HG03039 (cell line): ENCODE results near the gene PAPLN.
"Not testable (repeated sequence)": the region's sequence is repeated elsewhere in the genome, so short reads cannot be mapped to it uniquely, and the experiment has no call there.

Experiments
- ATAC-seq: cut with Tn5 transposase; IDR thresholded peaks from one replicate; pipeline ENCODE4 v1.9.1; 2021; ENCODE audit warnings: mild to moderate bottlenecking, moderate library complexity; ENCODE audit not compliant: unreplicated experiment

The PAPLN gene, protein sequence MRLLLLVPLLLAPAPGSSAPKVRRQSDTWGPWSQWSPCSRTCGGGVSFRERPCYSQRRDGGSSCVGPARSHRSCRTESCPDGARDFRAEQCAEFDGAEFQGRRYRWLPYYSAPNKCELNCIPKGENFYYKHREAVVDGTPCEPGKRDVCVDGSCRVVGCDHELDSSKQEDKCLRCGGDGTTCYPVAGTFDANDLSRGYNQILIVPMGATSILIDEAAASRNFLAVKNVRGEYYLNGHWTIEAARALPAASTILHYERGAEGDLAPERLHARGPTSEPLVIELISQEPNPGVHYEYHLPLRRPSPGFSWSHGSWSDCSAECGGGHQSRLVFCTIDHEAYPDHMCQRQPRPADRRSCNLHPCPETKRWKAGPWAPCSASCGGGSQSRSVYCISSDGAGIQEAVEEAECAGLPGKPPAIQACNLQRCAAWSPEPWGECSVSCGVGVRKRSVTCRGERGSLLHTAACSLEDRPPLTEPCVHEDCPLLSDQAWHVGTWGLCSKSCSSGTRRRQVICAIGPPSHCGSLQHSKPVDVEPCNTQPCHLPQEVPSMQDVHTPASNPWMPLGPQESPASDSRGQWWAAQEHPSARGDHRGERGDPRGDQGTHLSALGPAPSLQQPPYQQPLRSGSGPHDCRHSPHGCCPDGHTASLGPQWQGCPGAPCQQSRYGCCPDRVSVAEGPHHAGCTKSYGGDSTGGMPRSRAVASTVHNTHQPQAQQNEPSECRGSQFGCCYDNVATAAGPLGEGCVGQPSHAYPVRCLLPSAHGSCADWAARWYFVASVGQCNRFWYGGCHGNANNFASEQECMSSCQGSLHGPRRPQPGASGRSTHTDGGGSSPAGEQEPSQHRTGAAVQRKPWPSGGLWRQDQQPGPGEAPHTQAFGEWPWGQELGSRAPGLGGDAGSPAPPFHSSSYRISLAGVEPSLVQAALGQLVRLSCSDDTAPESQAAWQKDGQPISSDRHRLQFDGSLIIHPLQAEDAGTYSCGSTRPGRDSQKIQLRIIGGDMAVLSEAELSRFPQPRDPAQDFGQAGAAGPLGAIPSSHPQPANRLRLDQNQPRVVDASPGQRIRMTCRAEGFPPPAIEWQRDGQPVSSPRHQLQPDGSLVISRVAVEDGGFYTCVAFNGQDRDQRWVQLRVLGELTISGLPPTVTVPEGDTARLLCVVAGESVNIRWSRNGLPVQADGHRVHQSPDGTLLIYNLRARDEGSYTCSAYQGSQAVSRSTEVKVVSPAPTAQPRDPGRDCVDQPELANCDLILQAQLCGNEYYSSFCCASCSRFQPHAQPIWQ

DNA sequence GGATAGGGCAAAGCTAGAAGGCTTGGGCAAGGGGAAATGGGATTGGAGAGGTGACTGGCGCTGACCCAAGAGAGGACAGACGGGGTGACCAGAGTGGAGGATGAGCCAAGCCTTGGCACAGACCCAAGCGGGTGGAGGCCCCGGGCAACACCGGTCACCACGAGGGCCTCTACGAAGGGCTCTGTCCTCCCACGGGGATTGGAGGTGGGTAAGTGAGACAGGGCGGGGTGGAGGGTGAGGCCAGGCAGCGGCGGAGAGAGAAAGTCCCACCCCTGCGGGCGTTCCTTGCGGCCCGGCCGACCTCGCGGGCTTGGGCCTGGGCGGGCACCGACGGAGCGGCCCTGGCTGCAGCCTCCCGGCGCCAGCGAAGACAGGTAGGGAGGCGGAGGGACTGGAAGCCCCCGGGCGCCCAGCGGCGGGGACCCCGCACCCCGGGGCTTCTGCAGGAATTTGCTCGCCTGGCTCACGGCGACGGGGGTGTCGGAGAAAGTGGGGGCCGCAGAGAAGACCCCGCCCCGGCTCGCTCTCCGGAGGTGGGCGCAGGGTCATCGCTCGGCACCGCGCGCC lies at the start of gene PAPLN:
Gene PAPLN, plus strand, starts transcription at position 288 of the 567 bp plus-strand sequence. CDS start 2,273 bp downstream, outside the sequence.
- no peak for ATAC-seq

DNA sequence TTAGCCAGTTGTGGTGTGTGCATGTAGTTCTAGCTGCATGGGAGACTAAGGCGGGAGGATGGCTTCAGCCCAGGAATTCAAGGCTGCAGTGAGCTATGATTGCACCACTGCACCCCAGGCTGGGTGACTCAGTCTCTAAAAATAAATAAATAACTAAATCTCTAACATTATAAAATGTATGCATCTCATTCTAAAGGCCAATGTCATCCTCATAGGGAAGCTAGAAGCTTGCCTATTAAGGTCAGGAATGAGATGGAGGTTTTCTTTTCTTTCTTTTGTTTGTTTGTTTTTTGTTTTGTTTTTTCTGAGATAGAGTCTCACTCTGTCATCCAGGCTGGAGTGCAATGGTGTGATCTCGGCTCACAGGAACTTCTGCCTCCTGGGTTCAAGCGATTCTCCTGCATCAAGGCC lies 48.8 kb upstream of the PAPLN start:
- ATAC-seq, result no peak

GRCh38 chr14:73189651-73190050 lies 47.7 kb upstream of the PAPLN start:
- no peak for ATAC-seq

DNA sequence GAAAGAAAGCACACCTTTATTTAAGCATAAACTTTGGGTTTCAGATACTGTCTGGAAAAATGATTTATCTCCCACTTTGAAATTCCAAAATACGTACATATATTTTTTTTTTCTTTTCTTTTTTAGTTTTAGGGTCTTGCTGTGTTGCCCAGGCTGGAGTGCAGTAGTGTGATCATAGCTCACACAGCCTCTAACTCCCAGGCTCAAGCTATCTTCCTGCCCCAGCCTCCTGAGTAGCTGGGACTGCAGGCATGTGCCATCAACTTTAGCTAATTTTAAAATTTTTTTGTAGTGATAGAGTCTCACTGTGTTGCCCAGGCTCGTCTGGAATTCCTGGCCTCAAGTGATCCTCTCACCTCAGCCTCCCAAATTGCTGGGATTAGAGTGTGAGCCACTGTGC lies 45.9 kb upstream of the PAPLN start:
- ATAC-seq, result no peak

DNA sequence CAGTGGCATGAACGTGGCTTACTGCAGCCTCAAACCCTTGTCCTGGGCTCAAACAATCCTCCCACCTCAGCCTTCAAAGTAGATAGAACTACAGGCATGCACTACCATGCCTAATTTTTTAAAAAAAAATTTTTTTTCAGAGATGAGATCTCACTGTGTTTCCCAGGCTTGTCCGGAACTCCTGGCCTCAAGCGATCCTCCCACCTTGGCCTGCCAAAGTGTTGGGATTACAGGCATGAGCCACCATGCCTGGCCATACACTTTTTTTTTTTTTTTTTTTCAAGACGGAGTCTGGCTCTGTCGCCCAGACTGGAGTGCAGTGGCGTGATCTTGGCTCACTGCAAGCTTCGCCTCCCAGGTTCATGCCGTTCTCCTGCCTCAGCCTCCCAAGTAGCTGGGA lies 43.0 kb upstream of the PAPLN start:
- not testable (repeated sequence) for ATAC-seq

DNA sequence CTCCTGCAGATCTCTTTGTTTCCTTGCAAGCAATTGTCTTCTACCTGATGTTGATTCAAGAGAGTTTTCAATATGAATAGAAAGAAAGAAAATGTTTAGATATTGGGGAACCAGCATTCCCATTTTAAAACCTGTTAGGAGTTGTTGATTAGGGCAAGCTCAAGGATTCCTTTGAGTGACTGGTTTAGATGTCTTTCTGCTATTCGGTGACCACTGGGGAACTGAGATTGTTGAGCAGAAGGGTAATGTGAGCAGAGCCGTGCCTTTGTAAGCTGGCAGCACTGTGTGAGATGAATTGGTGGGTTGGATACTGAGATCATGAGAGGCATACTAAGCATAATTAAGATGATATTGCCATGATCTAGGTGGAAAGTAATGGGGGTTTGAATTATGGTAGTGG lies 39.1 kb upstream of the PAPLN start:
- no peak for ATAC-seq

- no peak for ATAC-seq
Measured at GRCh38 chr14:73203527-73203926, 33.8 kb upstream of the PAPLN start.

DNA sequence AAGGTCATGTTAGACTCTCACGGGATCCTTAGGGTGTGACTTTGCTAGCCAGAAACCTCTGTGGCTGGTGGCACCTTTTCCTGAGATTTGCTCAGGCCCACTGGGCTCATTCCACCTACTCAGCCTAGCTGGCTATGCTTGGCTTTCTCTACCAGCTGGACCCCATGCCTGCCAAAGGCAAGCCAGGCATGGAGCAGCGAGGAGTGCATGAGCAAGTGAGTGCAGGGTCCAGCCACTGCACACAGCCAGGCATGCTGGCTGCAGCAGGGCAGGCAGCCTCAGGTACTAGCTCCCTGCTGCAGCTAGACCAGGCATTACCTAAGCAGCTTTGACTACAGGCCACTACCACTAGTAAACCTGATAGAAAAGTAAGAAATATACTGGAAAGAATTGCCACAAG lies 29.7 kb upstream of the PAPLN start:
- ATAC-seq, result no peak

DNA sequence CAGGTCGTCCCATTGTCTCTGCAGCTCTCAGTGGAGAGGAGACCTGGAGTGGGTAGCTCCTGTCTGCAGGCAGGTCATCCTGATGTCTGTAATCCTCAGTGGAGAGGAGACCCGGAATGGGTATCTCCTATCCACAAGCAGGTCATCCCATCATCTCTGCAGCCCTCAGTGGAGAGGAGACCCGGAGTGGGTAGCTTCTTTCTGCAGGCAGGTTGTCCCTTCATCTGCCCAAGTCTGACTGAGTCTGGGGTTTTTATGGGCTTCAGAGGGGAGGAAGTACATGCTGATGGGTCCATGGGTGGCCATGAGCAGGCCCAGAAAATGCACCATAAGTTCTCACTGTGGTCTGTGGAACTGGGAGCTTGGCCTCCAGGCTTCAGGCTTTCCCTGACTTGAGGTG lies 28.9 kb upstream of the PAPLN start:
- ATAC-seq, result no peak

GRCh38 chr14:73208846-73209245 lies 28.5 kb upstream of the PAPLN start:
- ATAC-seq, result no peak

GRCh38 chr14:73209953-73210352 lies 27.4 kb upstream of the PAPLN start:
- no peak for ATAC-seq

GRCh38 chr14:73211251-73212040 lies 25.9 kb upstream of the PAPLN start:
- no peak for ATAC-seq

DNA sequence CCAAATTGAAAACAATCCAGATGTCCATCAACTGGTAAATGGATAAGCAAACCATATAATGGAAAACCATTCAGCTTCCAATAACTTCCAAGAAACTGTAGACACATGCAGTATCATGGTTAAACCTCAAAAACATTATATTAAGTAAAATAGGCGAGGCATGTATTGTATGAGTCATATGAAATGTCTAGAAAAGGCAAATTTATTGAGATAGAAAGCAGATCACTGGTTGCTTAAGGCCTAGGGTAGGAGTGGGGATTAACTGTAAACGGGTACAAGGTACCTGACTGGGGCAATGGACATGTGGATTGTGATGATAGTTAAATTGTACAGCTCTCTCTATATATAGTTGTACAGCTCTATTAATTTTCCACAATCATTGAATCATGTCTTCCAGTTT lies 21.3 kb upstream of the PAPLN start:
- ATAC-seq, result no peak

GRCh38 chr14:73217411-73217810 lies 19.9 kb upstream of the PAPLN start:
- no peak for ATAC-seq

- ATAC-seq, result no peak
Measured at GRCh38 chr14:73220061-73220460, 17.2 kb upstream of the PAPLN start.

- no peak for ATAC-seq
Measured at GRCh38 chr14:73220634-73221033, 16.7 kb upstream of the PAPLN start.

DNA sequence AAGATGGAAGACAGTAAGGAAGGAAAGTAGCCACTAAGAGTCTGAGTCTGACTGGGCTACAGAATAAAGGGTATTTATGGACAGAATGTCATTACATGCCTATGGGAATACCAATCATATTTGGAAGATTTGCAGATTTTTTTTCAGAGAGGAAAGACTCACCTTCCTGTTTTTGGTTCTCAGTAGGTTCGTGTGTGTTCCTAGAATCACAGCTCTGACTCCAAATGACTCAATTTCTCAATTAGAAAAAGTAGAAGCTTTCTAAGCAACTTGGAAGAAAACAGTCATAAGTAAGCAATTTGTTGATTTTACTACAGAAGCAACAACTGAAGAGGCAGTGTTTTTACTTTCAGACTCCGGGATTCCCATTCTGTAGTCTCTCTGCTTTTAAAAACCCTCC lies 15.4 kb upstream of the PAPLN start:
- no peak for ATAC-seq

DNA sequence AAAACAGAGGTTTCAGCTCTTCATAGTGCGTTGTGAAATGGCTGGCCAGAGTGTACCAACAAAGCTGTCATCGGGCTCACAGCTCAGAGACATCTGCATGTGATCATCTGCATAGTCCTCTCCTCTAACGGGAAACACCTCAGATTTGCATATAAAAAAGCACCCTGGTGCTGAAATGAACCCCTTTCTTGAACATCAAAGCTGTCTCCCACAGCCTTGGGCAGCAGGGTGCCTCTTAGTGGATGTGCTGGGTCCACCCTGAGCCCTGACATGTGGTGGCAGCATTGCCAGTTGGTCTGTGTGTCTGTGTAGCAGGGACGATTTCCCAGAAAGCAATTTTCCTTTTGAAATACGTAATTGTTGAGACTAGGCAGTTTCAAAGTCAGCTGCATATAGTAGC lies 14.3 kb upstream of the PAPLN start:
- ATAC-seq, result no peak

DNA sequence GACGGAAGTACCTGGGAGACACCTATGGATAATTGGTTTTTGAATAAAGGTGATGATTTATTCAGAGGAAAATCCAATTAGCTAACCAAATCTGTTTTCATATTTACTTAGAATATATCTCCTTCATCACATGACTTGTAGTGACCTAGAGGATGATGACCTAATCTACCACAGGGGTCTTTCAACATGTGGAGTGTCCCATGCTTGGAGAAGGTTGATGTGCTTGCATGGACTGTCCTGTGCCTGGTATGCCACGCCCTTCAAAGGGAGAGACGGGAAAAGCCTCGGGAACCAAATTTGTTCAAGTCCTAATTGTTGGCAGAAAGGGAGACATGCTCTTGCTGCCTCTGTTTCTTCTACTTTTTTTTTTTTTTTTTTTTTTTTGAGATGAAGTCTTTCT lies 11.8 kb upstream of the PAPLN start:
- no peak for ATAC-seq
